Left hindlimb (tissue), 1 donor: ENCODE results near the gene CAMSAP1.
A peak's percentile ranks its signal among the peaks of the same experiment; 100 is the strongest.
"Not testable (repeated sequence)": the region's sequence is repeated elsewhere in the genome, so short reads cannot be mapped to it uniquely, and the experiment has no call there.

Experiments
- DNase-seq: peaks from one replicate; pipeline ENCODE4 v3.0.0-alpha.2; 2018

The CAMSAP1 gene

DNA sequence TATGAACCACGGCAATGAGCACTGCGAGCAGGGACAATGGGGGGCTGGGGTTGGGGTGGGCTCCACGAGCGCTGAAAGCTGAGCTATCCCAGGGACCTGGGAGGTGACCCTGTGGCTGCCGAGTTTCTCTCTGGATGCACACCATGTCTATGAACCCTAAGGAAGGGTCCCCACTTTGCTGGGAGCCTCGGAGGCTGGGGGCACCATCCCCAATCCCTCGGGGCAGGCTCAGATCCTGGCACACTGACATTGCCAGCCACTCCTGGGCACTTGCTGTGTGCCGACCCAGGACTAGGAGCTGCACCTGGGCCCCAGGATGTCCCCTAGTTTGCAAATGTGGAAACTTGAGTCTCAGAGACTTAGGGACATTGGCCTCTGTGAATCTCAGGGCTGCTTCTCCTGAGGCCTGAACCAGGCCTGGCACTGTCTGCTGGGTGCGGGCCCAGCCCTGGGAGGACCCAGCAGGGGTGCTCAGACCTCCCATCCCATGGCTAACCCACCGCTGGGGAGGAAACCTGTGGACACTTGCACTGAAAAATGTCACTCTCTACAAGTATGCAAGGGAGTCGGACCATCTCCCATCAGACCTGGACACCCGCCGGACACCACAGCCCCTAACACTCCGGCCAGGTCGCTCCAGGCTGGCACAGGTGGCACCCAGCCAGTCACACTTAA, 13.0 kb upstream of the CAMSAP1 start:
- DNase-seq: no peak

DNA sequence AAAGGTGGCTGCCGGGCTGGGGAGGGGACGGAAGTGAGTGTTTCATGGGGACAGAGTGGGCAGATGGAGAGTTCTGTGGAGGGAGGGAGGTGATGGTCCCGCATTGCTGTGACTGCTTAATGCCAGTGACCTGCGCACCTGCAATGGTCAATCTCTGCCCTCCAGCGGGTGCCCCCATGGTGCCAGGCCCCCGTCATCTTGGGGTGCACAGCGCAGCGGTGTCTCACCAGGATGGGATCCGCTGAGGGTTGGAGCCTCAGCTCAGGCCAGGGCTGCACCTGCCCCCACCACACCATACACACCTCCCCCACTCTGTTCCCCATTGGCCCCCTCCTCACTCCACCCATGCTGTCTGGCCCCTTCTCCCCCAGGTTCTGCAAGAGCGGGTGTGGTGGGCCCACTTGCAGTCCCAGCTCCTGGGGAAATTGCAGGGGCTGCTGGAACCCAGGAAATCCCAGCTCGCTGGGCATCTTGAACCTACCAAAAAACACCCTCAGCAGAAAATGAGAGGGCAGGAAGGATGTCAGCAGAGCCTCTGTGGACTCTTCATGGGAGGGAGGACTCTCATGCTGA, 12.1 kb upstream of the CAMSAP1 start:
- no peak for DNase-seq

DNA sequence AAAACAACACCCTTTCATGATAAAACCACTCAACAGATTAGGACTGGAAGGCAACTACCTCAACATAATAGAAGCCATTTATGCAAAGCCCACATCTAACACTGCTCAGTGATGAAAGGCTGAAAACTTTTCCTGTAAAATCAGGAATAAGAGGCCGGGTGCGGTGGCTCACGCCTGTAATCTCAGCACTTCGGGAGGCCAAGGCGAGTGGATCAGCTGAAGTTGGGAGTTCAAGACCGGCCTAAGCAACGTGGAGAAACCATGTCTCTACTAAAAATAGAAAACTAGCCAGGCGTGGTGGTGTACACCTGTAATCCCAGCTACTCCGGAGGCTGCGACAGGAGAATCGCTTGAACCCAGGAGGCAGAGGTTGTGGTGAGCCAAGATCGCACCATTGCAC, 8.9 kb upstream of the CAMSAP1 start:
- DNase-seq: not testable (repeated sequence)

DNA sequence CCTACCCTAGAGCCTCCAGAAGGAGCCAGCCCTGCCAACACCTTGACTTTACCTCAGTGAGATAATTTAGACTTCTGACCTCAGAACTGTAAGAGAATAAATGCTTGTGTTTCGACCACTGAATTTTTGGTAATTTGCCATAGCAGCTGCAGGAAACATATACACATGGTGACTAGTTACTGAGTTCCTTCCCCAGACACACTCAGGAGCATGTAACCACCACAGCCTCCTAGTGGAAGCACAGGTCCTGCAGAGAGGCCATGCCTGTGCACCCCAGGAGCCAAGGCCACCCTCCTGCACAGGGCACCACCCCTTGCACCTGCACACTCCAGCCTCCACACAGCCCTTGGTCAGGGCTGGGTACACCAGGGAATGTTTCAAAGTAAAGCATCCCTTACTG, 7.6 kb upstream of the CAMSAP1 start:
- DNase-seq: no peak

DNA sequence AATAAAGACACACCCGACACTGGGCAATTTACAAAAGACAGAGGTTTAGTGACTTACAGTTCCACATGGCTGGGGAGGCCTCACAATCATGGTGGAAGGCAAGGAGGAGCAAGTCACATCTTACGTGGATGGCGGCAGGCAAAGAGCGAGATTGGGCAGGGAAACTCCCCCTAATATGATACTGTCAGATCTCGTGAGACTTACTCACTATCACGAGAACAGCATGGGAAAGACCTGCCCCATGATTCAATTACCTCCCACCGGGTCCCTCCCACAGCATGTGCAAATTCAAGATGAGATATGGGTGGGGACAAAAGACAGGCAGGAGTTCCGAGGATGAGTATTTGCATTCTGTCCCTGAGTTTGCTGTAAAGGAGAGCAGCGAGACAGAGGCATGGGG, 3.9 kb upstream of the CAMSAP1 start:
- not testable (repeated sequence) for DNase-seq

DNA sequence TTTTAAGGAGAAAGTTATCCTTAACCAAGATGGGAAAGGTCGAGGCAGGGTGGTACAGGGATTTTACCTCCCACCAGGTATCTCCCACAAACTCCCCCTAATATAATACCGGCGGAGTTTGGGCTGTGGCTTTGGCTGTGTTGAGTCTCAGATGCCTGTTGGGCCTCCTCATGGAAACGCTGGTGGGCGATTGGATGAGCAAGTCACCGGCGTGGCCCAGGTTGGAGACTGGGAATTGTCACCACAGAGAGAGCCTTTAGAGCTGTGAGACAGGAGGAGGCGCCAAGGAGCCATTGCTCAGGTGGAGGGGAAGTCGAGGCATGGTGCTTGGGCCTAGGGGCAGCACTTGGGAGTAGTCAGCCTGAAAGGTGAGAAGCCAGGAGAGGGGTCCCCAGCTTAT, 3.4 kb upstream of the CAMSAP1 start:
- no peak for DNase-seq

DNA sequence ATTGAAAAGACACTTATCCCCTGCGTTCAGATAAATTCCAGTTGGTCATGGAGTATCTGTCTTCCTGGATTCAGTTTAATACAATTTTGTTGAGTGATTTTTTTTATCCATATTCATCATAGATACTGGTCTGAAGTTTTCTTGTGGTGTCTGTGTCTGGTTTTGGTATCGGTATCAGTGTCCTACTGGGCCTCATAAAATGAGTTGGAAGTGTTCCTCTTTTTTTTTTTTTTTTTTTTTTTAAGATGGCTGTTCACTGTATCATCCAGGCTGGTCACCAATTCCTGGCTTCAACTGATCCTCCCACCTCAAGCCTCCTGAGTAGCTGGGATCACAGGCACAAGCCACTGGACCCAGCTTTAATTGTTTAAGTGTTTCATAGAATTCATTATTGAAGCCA, 2.9 kb upstream of the CAMSAP1 start:
- no peak for DNase-seq

DNA sequence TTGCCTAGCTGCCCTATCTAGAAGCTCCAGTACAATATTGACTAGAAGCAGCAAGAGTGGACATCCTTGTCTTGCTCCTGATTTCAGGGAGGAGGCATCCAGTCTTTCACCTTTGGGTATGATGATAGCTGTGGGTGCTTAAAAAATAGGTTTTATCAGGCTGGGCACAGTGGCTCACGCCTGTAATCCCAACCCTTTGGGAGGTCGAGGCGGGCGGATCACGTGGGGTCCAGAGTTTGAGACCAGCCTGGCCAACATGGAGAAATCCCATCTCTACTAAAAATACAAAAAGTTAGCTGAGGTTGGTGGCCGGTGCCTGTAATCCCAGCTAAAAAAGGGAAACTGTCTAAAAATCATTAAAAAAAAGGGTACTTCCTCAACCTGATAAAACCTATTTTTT, 2.0 kb upstream of the CAMSAP1 start:
- no peak for DNase-seq

DNA sequence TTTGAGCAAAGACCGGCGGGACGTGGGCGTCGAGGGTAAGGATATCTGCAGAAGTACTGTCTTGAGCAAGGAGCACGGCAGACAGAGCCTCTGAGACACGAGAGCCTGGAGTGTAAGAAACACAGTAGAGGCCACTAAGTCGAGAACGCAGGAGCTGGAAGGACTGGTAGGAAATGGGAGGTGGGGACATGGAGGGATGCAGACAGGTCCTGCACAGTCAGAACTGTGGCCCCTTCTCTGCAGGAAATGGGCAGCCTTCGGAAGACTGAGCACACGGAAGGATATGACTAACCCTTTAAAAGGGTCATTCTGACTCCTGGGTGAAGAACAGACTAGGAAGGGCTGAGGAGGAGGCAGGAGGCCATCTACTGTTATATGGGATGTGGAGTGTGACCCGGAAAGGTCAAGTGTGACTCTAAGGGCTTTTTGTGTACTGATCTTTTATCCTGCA, 1.4 kb upstream of the CAMSAP1 start:
- no peak for DNase-seq

DNA sequence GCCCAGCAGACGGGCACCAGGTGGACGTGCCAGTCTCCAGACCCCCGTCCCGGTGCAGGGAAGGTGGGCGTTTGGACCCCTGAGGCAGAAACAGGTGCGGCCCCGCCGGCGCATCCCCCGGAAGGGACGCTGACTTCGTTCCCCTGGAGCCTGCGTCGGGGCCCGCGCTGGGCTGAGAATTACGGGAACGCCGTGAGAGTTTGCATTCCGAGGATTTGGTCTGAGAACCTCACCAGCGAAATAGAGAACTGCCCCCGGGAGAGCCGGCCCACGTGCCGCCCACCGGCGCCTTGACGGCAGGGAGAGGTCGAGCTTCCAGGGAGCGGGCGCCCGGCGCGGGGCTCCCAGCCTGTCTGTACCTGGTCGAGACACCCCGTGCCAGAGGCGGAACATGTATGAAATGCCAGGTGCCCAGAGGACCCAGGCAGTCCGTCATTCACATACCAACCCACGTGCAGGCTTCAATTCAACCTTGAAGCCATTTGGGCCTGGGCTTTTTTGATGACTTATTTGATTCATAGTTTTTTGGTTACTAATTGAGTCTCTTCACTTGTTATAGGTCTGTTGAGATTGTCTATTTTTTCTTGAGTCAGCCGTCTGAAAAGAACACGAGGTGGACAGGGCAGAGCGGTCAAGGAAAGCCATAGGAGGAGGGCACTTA, 877 bp upstream of the CAMSAP1 start:
- DNase-seq: no peak

DNA sequence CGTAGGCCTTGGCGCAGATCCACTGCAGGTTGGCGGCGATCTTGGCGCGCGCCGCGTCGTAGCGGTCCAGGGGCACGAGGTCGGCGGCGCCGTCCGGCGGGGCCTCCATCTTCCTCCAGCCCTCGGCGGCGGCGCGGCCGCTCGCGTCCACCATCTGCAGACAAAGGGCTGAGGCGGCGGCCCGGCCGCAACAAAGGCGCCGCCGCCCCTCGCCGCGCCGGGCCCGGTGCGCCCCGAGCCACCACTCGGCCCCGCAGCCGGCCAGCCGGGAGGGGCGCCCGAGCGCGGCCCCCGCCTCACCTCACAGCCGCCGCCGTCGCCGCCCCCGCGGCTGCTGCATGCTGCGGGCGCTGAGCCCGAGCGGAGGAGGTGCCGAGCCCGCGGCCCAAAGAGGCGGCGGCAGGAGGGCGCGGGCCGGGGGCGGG, 328 bp downstream of the CAMSAP1 start:
- peak; percentile 57 for DNase-seq

DNA sequence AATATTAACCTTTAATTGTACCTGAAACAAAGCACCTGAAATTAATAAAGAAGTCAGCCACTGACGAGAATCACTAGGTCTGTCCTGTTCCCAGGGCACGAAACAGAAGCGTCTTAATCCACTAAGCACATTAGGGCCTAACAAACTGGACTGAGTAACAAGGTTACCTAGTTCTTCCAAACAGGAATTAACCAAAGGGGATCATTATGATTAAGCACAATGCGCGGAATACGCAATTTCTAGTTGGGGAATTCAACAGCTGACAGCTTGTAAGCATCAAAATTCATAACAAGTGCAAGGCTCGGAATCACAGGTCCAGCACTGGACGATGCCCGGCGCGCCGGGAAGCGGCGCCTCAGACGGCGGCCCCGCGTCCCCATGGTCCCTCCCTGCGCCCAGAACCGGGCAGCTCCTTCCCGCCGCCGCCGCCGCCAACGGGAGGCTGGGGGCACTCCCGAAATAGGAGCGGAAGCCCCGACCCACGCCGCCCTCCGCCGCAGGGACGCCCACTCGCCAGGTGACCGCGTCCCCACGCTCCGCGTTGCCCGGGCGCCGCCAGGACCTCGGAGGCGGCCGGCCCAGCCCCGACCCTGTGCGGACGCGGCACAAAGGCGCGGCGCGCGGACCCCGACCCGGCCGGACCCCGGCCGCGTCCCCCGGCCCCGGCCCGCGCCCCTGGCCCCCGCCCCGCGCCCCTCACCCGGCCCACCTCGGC, 898 bp downstream of the CAMSAP1 start:
- DNase-seq: no peak

DNA sequence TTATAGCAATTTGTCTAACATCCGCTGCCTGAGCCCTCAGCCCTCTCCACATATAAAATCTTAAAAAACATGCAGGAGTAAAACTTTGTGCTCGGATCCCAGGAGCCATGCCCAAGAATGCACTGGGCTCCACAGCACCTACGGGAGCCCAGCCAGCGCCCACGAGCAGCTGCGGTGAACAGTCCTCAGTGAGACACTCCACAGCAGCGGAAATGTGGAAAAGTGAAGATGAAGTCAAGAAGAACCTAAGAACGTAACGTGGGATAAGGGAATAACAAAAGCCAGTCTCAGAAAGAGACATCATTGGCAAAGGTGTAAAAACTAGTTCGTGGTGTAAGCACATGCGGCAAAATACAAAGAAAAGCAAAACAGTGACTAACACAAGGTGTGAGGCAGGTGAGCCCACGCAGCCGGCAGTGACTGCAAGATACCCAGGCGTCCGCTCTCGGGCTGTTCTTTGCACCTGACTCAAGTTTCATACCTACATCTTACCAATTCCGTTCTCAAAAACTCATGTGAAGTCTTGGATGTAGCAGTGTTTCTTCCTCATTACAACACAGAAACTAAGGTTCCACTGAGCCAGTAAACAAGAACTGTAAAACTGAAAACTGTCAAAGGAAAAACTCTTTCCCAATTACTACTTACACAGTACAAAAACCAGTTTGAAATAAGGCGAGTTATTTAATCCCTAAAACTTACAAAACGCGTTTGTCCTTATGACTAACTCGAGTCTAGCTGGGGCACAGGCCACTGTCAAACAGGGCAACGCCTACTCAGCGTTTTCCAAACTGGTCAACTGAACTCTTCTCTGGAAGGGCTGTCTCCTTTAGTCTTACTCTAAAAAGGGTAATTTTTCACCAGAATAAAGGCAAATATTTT, 1.7 kb downstream of the CAMSAP1 start:
- no peak for DNase-seq

DNA sequence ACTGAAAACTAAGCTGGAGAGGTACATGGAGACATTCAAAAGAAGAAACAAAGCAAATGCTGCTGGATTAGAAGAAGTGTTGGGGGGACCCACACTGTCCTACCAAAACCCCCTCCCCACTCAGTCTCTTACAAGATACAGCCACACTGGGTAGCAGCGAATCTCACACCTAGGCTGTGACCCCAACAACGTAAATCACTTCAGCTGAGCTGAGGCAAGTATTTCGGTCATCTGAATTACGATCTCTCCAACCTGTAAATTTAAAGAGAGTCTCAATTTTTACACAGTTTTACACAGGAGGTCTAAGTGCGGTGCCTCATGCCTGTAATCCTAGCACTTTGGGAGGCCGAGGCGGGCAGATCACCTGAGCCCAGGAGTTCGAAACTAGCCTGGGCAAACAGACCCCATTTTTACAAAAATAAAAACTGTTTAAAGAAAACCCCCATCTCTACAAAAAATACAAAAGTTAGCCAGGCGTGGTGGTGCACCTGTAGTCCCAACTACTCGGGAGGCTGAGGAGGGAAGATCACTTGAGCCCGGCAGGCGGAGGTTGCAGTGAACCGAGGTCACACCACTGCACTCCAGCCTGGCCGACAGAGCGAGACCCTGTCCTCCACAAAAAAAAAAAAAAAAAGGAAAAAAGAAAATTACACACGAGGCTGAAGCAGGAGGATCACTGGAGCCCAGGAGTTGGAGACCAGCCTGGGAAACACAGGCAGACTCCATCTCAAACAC, 3.4 kb downstream of the CAMSAP1 start:
- DNase-seq: no peak

DNA sequence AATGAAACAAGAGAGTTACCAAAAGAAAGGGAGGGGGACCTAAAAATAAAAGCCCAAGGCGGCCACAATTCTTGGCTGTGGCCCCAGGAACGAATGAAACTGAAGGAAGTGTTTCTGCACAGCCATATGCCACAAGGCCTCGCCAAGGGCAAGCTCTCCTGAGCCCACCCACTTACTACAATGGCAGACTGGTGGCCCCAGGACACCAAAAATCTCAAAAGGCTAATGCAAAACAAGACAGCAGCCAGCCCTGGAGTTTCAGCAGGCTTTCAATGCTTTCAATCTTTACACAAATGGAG, 4.0 kb downstream of the CAMSAP1 start:
- no peak for DNase-seq

DNA sequence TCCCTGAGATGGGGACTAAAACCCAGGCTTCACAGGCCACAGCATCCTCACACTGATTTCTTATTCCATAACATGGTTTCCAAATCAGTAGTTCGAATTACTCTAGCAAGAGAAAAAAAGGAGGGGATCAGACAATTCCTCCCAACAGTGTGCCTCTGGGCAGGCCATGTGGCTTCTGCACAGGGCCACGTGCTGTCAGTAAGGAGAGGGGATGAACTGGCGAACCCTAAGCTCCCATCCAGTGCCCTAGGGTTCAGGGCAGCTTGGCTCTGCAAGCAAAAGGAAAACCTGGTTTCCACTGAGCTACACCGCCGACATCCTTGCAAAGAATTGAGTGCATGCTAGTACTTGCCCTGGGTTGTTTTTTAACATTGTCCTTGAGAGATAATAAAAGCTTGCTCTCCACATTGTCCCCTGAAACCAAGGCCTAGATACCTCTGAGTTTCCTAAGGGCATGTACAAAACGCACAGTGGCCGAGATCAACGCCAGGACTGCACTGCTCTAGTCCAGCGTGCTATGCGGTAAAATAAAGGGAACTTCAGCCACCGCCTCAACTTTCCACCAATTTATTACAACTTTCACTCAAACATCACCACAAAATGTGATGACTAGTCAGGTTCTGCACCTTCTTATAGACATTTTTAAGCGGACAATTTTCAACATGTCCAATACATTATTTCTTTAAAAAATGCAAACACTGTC, 4.5 kb downstream of the CAMSAP1 start:
- DNase-seq: no peak

DNA sequence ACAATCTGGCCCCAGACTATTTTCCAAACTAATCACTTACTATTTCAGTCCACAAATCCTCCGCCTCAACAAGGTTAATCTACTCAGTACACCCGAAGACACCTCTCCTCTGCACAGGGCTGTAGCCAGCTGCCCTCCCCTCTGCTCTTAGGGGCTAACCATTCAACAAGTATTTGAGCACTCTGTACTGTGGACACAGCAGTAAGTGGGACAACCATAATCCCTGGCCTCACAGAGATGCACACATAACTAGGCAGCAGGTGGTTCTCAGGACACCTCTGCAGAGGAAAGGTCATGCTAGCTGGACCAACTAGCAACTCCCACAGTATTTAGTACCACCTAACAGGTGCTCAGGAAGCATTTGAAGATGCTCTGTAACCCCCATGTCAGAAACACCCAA, 5.5 kb downstream of the CAMSAP1 start:
- DNase-seq: no peak

DNA sequence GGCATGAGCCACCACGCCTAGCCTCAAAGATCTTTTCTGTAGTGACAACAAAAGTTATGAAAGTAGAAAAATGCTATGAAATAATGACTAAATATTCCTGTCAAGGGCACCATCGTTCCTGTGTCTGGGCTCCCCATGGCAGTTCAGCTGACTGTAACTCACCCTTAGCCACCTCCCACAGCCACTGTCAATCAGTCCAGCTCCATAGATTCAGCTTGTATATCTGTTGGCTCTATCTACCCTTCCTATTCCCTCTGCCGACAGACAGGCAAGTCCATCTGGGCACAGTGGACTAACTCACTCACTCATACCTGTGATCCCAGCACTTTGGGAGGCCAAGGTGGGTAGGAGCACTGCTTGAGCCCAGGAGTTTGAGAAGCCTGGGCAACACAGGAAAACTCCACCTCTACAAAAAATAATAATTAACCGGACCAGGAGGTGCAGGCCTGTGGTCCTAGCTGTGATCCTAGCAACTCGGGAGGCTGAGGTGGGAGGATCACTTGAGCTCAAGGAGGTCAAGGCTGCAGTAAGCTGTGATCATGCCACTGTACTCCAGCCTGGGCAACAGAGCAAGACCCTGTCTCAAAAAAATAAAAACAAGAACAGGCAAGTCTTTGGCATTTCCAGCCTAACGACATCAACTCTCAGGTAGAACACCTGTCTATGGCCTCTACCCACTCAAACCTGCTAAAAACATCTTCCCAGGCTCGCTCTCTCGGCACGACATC, 6.2 kb downstream of the CAMSAP1 start:
- no peak for DNase-seq

DNA sequence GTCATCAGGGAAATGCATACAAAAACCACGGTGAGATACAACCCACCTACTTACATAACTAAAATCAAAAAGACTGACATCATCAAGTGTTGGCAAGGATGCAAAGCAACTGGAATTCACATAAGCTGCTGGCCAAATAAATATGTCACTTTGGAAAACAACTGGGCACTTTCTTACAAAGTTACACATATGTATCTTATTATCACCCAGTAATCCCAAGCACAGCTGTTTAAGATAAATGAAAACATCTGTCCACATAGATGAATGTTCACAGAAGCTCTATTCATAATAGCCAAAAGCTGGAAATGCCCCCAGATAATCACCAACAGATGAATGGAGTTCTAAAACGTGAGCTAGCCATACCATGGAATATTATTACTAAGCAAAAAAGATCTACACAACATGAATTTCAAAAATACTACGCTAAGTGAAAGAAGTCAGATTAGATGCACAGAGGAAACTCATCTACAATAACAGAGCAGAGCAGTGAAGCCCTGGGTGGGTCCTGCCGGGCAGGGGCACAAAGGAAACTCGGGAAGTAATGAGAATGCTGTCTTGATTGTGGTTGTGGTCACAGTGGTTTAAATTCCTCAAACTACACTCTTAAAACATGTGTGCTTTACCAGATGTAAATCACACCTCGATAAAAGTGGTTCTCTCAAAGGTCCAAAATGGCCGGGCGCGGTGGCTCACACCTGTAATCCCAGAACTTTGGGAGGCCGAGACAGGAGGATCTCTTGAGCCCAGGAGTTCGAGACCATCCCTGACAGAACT, 8.5 kb downstream of the CAMSAP1 start:
- no peak for DNase-seq

DNA sequence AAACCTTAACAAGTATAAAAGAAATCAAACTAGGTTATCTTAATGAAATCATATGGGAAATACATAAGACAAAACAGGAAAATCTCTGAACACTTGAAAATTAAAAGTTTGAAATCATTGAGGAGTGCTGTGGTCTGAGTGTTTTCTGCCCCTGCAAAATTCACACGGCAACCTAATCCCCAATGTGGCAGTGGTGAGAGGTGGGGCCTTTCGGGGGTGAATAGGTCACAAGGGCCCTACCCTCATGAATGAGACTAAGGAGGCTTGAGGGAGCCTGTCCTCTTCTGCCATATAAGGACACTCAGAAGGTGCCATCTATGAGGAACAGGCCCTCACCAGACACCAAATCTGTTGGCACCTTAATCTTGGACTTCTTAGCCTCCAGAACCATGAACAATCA, 10.7 kb downstream of the CAMSAP1 start:
- no peak for DNase-seq
